Naive B cell (primary cell): ENCODE measurements around the gene TMUB1. TPM values are rescaled to one million over a fixed set of nuclear protein-coding genes. Genes with fewer than 3 reads are reported as not detected.

Experiments used
- ATAC-seq, 2 donors: fragments of 150-1000 bp; cut with Tn5 transposase; 2 replicates each; pipeline ENCODE4 v1.10.0; 2021; ENCODE audit warnings: low read depth in 2 of 2, mild to moderate bottlenecking in 2 of 2, moderate library complexity in 2 of 2
- DNase-seq: peaks from one replicate; pipeline ENCODE4 v3.0.0; 2022
- H3K27ac Mint-ChIP-seq, 6 donors: one replicate each; pipeline ENCODE4 v1.8.0; 2020 to 2022; ENCODE audit warnings: mild to moderate bottlenecking in 6 of 6, mixed read lengths in 6 of 6, moderate library complexity in 5 of 6, inconsistent platforms in 2 of 6
- H3K27me3 Mint-ChIP-seq, 3 donors: one replicate each; pipeline ENCODE4 v1.8.0; 2021 to 2022; ENCODE audit warnings: mixed read lengths in 3 of 3, mild to moderate bottlenecking in 1 of 3
- H3K36me3 Mint-ChIP-seq, 2 donors: one replicate each; pipeline ENCODE4 v1.8.0; 2020 to 2022; ENCODE audit warnings: mixed read lengths in 2 of 2, inconsistent platforms in 1 of 2, mild to moderate bottlenecking in 1 of 2
- H3K4me1 Mint-ChIP-seq, 3 donors: one replicate each; pipeline ENCODE4 v1.8.0; 2020 to 2022; ENCODE audit warnings: mixed read lengths in 3 of 3, inconsistent platforms in 1 of 3, mild to moderate bottlenecking in 1 of 3, moderate library complexity in 1 of 3
- H3K4me3 Mint-ChIP-seq, 8 donors: one replicate each; pipeline ENCODE4 v1.8.0; 2020 to 2022; ENCODE audit warnings: mild to moderate bottlenecking in 8 of 8, mixed read lengths in 8 of 8, moderate library complexity in 8 of 8, inconsistent platforms in 2 of 8
- H3K9me3 Mint-ChIP-seq, 7 donors: one replicate each; pipeline ENCODE4 v1.8.0; 2020 to 2022; ENCODE audit warnings: mixed read lengths in 7 of 7, mild to moderate bottlenecking in 5 of 7, inconsistent platforms in 2 of 7, moderate library complexity in 1 of 7
- polyA plus RNA-seq, 6 donors: library from polyadenylated mRNA; unstranded; fragments of 300-500 nt; fragmentation: Illumina TruSeq; gene quantifications; one replicate each; pipeline ENCODE4 v1.2.3, GENCODE V29; 2021; ENCODE audit warnings: low read depth in 6 of 6

Gene TMUB1
- polyA plus RNA-seq, 6 donors from 2014 or later: 36.3 to 66.1 (median 45.5) TPM

DNA sequence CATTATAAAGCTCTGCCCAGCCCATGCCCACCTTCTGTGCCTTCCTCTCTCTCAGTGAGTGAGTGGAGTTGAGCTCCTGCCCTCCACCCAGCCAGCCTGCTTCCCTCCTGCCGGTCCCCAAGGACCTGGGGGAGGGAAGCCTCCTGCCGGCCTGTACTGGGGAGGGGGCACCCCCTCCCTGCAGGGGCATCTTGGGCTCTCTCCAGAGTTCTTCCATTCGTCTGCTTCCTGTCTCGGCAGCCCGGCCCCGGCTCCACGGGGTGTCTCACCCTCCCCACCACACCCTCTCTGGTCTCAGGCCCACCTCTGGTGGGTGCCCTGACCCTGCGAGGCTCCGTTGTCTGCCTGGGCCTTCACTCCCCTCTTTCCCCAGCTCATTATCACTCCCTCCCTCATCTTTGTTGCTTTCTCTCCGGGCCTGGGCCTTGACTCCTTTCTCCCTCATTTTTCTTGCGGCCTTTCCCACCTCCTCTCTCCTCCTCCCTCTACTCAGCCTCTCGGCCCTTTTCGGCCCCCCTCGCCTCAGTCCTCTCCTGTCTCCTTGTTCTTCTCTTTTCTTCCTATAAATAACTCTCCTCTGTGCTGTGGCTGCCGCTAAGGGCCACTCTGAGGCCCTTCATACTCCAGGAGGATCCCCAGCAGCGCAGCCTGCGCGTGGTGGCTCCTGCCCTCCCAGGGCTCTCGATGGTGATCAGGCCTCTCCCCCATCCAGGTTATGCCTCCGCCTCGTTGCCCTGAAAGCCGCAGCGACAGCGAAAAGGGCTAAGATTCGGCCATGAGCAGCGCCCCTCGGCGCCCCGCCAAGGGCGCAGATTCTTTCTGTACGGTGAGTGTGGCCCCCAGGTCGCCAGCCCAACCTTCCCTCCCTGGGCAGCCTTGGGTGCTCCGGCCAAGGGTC is 21.8 kb downstream of the TMUB1 start:
- peak overlapping the region in 6 of 8 donors; percentile 52 to 97 (median 90) for H3K4me3 Mint-ChIP-seq
- ATAC-seq (no peak), DNase-seq (no peak)
- H3K4me1 Mint-ChIP-seq: peaks cover 32 to 53% (median 39%) of the 10 kb centered on the region in 3 donors
- H3K9me3 Mint-ChIP-seq: no peaks in the 10 kb centered on the region
- no peaks in the 10 kb centered on the region for H3K36me3 Mint-ChIP-seq
- H3K27ac Mint-ChIP-seq: peak overlapping the region in 3 of 6 donors; percentile 48 to 87 (median 59)
- no peaks in the 10 kb centered on the region for H3K27me3 Mint-ChIP-seq

DNA sequence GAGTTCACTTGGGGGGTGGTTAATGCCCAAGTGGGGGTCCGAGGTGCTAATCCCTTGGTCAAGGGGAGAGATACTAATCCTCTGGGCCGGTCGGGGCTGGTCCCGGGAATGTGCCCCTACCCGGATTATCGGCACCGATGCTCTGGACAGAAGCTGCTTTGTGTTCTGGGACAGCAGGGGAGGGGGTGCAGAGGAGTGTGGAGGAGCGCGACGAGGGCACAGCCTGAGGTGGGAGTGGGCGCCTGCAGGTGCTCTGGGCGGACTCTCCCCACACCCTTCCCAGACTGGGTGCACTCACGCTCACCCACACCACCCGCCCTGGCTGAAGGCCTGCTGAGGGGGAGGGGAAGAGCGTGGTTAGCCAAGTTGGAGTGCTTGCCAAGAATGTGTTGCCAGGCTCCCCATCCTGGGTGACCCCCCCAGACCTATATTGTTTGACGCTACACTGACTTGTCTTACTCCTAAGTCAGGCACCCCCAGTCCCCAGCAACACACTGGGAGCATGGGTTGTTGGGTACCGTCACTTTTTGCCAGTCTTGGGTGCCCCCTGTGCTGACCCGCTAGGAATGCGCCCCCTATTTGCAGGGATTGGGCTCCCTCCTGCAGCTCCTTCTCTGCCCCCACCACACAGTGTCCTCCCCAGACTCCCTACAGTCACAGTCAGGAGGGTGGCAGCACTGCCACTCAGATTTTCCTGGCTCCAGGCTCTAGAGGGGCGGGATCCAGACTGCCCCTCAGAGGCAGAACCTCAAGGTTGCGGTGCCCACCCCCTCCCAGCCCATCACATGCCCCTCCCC is 22.7 kb downstream of the TMUB1 start:
- peaks cover 32 to 53% (median 39%) of the 10 kb centered on the region in 3 donors for H3K4me1 Mint-ChIP-seq
- H3K4me3 Mint-ChIP-seq: peak overlapping the region; percentile 88 to 97 (median 92)
- DNase-seq (no peak), ATAC-seq (no peak)
- H3K27me3 Mint-ChIP-seq: no peaks in the 10 kb centered on the region
- H3K27ac Mint-ChIP-seq: peak overlapping the region in 3 of 6 donors; percentile 39 to 87 (median 59)
- no peaks in the 10 kb centered on the region for H3K9me3 Mint-ChIP-seq
- H3K36me3 Mint-ChIP-seq: no peaks in the 10 kb centered on the region

DNA sequence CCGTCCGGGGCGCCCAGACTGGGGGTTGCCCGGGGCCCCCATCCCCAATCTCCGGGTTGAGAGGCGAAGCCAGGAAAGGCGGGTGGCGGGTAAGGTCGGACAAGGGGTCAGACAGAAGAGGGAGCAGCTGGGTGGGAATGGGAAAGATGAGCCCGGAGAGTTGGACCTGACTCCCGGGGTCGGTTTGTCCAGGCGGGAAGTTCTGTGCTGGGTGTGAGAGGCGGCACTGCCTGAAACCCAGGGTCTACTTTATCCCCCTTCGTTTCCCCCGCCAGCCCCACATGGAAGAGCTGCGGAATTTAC is 23.2 kb downstream of the TMUB1 start:
- H3K4me3 Mint-ChIP-seq: peak overlapping the region; percentile 88 to 97 (median 92)
- H3K36me3 Mint-ChIP-seq: no peaks in the 10 kb centered on the region
- ATAC-seq (no peak), DNase-seq (no peak)
- no peaks in the 10 kb centered on the region for H3K27me3 Mint-ChIP-seq
- H3K4me1 Mint-ChIP-seq: peaks cover 32 to 53% (median 39%) of the 10 kb centered on the region in 3 donors
- H3K9me3 Mint-ChIP-seq: no peaks in the 10 kb centered on the region
- H3K27ac Mint-ChIP-seq: peak overlapping the region in 4 of 6 donors; percentile 39 to 87 (median 64)

DNA sequence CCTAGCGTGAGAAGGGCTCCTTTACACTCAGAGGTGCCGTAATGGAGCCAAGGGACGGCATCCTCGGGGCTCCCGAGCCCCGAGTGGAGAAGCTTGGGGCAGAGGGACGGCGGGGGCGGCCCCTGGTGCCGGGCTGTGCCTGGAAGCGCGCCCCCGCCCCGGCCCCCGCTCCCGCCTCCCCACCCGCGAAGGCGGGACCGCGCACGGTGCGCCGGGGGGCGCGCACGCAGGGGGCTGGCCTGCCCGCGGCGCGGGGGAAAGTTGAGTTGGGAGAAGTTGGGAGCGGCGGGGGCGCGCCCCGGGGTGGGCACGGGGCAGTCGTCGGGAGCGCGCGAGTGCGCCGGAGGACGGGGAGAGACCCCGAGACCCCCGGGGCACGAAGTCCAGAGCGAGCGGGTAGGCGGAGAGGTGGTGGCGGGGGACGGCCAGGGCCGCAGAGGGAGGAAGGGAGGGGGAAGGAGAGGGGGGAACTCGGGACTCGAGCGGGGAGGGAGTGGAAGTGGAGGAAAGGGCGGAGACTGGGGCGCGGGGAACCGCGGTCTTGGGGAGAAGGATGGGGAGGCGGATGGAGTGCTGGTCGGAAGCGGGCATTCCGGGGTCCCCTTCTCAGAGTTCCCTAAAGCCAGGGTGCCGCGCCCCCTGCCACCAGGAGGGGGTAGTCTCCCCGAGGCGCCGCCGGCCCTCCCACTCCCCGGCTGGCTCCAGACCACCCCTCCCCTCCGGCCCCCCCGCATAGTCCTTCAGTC is 23.8 kb downstream of the TMUB1 start, which contains the start of gene SLC4A2:
Gene SLC4A2 (plus strand): TSS at position 223 of the 746 bp plus-strand sequence. CDS start 2,399 bp downstream, outside the sequence.
- Mint-ChIP-seq H3K36me3 (peaks cover 0 to 4% of the 10 kb centered on the region in 2 donors), H3K4me1 (peaks cover 32 to 53% (median 39%) of the 10 kb centered on the region in 3 donors), H3K4me3 (peak within 1 kb of the TSS; percentile 90 to 97 (median 95)), H3K27ac (peak within 1 kb of the TSS; percentile 87 to 98 (median 96)), H3K9me3 (no peaks in the 10 kb centered on the region), H3K27me3 (peaks cover 0 to 3% (median 0%) of the 10 kb centered on the region in 3 donors)
- ATAC-seq (peak; percentile 32 to 37), DNase-seq (peak; percentile 81)

DNA sequence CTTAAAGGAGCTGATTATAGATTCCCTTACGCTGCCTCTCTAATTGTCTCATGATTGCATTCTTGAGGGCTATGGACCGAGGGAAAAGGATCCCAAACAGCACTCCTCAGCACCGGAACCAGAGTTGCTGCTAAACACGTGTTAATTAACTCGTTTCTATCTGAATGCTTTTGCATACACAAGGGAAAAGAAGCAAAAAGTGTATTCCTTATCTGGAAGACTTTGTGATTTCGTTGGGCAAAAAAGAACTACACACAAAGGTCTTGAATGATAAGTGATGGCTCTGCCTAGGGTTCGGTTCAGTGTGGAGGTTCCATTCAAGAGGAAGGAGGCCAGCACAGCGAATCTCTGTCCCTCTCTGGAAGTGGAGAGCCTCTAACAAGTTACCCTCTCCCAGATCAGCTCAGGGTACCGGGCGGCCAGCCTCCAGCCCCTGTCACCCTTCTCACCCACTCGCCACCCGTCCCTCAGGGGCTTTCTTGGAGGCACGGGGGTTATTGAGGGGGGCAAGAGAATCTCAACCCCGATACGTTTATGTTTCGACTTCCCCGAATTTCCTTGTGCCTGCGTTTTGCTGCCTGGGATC is 24.4 kb downstream of the TMUB1 start:
- peaks cover 0 to 6% of the 10 kb centered on the region in 2 donors for H3K36me3 Mint-ChIP-seq
- H3K4me3 Mint-ChIP-seq: peak overlapping the region; percentile 90 to 97 (median 95)
- peak overlapping the region; percentile 87 to 98 (median 95) for H3K27ac Mint-ChIP-seq
- ATAC-seq: no peak
- peaks cover 0 to 6% (median 0%) of the 10 kb centered on the region in 3 donors for H3K27me3 Mint-ChIP-seq
- peaks cover 32 to 50% (median 39%) of the 10 kb centered on the region in 3 donors for H3K4me1 Mint-ChIP-seq
- no peaks in the 10 kb centered on the region for H3K9me3 Mint-ChIP-seq
- DNase-seq: no peak

DNA sequence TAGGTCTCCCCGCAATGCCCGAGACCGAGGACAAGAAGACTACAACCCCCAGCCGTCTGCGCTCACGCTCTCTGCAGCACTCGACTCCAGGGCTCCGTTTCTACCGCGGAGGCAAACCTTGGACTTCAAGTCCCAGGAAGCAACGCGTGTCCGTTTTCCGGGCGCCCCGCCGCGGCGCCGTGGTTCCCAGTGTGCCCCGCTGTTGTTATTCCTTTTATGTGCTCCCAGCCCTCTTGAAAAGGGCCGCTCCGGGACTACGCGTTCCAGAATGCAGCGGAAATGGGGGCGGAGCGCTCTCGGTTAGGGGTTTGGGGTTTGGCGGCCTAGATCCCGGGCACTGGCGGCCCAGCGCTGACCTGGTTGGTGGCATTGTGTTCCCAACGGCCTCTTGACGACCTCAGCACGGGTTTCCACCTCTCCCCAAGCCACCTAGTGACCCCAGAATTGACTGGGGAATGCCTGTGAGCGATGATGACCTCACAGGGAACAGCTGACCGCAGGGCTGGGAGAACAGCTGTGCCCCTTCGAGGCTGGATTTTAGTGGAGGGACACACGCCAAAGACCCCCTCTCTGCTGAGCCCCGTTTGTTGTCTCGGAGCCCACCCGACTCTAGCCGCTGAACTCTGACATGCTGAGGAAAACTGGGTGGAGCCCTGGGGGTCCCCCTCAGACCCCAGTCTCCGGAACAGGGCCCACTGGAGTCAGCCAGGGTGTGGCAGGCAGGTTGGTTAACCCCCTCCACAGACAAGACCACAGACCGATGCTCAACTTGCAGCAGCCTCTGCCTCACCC is 25.1 kb downstream of the TMUB1 start:
- peaks cover 32 to 43% (median 37%) of the 10 kb centered on the region in 3 donors for H3K4me1 Mint-ChIP-seq

DNA sequence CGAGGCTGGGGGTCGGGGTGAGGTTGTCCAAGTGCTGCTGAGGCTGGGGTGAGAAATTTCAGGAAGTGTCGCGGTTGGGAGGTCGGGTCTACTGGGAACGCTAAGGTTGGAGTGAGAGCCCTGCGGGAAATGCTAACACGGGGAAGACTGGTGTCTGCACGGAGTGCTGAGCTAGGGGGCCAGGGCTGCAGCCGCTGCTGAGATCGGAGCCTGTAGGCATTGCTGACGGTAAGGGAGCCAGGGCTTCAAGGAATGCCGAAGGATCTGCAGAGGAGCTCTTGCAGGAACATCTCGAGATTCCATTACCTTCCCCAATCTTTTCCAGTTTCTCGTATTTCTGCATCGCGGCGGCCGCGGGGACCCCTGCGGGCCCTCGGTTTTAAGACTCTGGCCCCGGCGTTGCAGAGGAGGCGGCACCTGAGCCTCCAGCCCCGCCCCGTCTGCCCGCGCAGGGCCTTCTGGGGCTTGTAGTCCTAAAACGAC is 25.7 kb downstream of the TMUB1 start, which contains the start of gene CDK5:
Gene CDK5 (minus strand): TSS at position 392 of the 483 bp plus-strand sequence. CDS start 49 bp downstream, at position 343.
- peaks cover 0 to 15% of the 10 kb centered on the region in 2 donors for H3K36me3 Mint-ChIP-seq
- H3K4me1 Mint-ChIP-seq: peaks cover 32 to 43% (median 40%) of the 10 kb centered on the region in 3 donors
- H3K27me3 Mint-ChIP-seq: peaks cover 3 to 14% (median 3%) of the 10 kb centered on the region in 3 donors
- H3K4me3 Mint-ChIP-seq: peak within 1 kb of the TSS; percentile 90 to 97 (median 95)
- H3K27ac Mint-ChIP-seq: peak within 1 kb of the TSS; percentile 87 to 98 (median 95)
- DNase-seq (no peak), ATAC-seq (peak; percentile 3 to 4)
- no peaks in the 10 kb centered on the region for H3K9me3 Mint-ChIP-seq

More for the DNA sequence above, 25.1 kb downstream of the TMUB1 start:
- H3K27me3 Mint-ChIP-seq: peaks cover 0 to 8% (median 0%) of the 10 kb centered on the region in 3 donors
- H3K36me3 Mint-ChIP-seq: peaks cover 0 to 8% of the 10 kb centered on the region in 2 donors
- H3K4me3 Mint-ChIP-seq: peak overlapping the region; percentile 90 to 97 (median 95)
- ATAC-seq (peak; percentile 88 to 92), DNase-seq (peak; percentile 94)
- H3K27ac Mint-ChIP-seq: peak overlapping the region; percentile 87 to 98 (median 95)
- no peaks in the 10 kb centered on the region for H3K9me3 Mint-ChIP-seq

DNA sequence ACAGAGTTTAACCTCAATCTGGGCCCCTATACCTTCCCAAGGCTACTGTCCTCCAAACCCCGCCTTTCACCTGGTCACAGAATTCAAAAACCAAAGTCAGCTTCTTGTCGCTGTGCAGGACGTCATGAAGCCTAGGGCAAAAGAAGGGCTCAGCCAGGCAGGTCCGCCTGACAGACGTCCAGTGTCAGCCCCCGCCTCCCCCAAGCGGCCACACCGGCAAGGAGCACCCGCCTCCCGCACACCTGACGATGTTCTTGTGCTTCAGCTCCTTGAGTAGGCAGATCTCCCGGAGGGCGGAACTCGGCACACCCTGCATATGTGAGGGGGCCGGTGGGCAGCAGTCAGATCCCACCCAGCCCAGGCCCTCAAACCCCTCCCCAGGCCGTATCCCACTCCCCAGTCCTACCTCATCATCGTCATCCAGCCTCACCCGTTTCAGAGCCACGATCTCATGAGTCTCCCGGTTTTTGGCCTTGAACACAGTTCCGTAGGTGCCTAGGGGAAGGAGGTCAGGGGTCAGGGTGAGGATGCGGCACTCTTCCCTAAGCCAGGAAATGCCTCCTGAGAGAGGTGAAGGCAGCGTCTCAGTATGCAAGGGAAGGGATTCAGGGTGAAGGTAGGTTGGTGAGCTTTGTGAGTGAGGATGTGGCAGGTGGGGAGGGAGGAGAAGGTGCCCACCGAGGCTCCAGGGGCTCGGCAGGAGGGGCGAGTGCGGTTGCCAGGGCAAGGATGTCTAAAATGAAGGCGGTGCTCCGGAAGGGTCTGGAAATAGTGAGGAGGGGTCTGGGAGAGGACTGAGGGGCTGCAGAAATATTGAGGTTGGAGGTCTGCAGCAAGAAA is 26.4 kb downstream of the TMUB1 start:
- Mint-ChIP-seq H3K27me3 (peaks cover 5 to 19% (median 10%) of the 10 kb centered on the region in 3 donors), H3K4me3 (peak overlapping the region; percentile 90 to 97 (median 95)), H3K36me3 (peaks cover 0 to 19% of the 10 kb centered on the region in 2 donors), H3K4me1 (peaks cover 30 to 43% (median 41%) of the 10 kb centered on the region in 3 donors), H3K9me3 (no peaks in the 10 kb centered on the region), H3K27ac (peak overlapping the region in 4 of 6 donors; percentile 52 to 92 (median 79))
- DNase-seq (no peak), ATAC-seq (no peak)

DNA sequence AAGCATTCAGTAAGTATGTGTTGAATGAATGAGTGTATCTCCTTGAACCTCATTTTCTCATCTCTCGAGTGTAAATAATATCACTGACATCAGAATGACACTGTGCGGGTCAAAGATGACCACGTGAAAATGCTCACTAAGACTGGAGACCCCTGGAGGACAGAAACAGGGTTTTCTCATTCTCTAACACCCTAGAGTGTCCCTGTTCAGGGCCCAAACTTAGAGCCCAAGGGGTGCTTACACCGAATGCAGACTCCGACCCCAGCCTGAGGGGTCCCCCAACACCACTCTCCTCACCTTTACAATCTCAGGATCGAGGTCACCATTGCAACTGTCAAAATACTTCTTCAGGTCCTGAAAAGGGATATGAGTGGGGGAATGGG is 27.0 kb downstream of the TMUB1 start:
- Mint-ChIP-seq H3K36me3 (peaks cover 0 to 19% of the 10 kb centered on the region in 2 donors), H3K4me1 (peaks cover 24 to 37% (median 35%) of the 10 kb centered on the region in 3 donors), H3K4me3 (peak overlapping the region; percentile 9 to 97 (median 93)), H3K9me3 (no peaks in the 10 kb centered on the region), H3K27me3 (peaks cover 5 to 19% (median 16%) of the 10 kb centered on the region in 3 donors), H3K27ac (peak overlapping the region in 2 of 6 donors; percentile 19 to 37)
- no peak for ATAC-seq
- no peak for DNase-seq

DNA sequence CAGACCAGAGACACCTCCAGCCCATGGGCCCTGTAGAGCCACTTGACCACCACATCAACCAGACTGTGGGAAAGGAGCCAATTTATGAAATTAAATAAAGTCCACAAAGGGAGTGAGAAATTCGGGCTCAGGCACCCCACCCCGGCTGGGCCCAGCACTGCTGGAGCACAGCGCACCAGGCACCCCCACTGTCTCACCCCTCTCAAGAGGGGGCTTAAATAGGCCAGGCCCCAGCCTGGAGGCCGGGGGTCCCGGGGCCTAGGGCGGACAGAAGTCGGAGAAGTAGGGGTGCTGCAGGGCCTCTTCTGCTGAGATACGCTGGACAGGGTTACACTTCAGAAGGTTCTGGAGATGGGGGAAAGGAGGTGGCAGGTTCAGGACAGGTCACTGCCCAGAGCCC is 29.5 kb downstream of the TMUB1 start:
- ATAC-seq (no peak), DNase-seq (no peak)
- peaks cover 5 to 28% (median 27%) of the 10 kb centered on the region in 3 donors for H3K27me3 Mint-ChIP-seq
- no peak overlapping the region for H3K27ac Mint-ChIP-seq
- peaks cover 12 to 25% (median 18%) of the 10 kb centered on the region in 3 donors for H3K4me1 Mint-ChIP-seq
- H3K36me3 Mint-ChIP-seq: peaks cover 0 to 19% of the 10 kb centered on the region in 2 donors
- no peak overlapping the region for H3K4me3 Mint-ChIP-seq
- no peaks in the 10 kb centered on the region for H3K9me3 Mint-ChIP-seq

DNA sequence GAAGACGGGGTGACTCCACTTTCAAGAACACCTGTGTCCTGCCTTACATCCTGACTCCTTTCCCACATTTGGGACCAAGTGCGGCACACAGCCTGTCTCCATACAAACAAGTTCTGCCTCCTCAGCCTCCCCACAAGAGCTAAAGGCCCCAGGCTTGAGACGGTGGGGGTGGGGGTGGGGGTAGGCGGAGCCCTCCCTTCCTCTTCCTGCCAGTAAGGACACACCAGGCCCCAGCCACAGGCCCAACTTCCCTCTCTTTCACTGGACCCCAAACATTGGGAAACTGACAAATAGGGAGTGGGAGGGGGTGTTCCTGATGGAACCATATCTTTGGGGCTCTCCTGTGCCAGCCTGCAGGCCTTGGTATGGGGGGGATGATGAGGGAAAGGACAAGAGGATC is 30.2 kb downstream of the TMUB1 start:
- no peak for DNase-seq
- peaks cover 9 to 19% (median 12%) of the 10 kb centered on the region in 3 donors for H3K4me1 Mint-ChIP-seq
- ATAC-seq: no peak
- H3K4me3 Mint-ChIP-seq: no peak overlapping the region
- no peak overlapping the region for H3K27ac Mint-ChIP-seq
- peaks cover 0 to 19% of the 10 kb centered on the region in 2 donors for H3K36me3 Mint-ChIP-seq
- no peaks in the 10 kb centered on the region for H3K9me3 Mint-ChIP-seq
- H3K27me3 Mint-ChIP-seq: peaks cover 5 to 28% (median 27%) of the 10 kb centered on the region in 3 donors
